AG04450 (cell line): ENCODE measurements around the gene DTD2. TPM values are rescaled to one million over a fixed set of nuclear protein-coding genes. Genes with fewer than 3 reads are reported as not detected.

Source experiments
- CTCF ChIA-PET: fragments of 300-600, 350-600 bp; formaldehyde crosslinking; extraction: SDS; loops from one replicate; lab custom pipeline; 2022; ENCODE audit warnings: antibody characterized with exemption, inconsistent platforms; lab: Charles Lee
- POLR2A ChIA-PET: fragments of 350-600 bp; formaldehyde crosslinking; extraction: SDS; loops from one replicate; lab custom pipeline; 2021; ENCODE audit warnings: antibody characterized with exemption, inconsistent platforms; lab: Yijun Ruan, JAX
- DNase-seq: peaks from one replicate; pipeline ENCODE4 v3.0.0-alpha.2; 2011; ENCODE audit warnings: low read depth, low spot score
- H3K27ac ChIP-seq: one replicate; pipeline ENCODE4 v1.5.1; 2012; ENCODE audit warnings: low read depth, low read length, control low read depth
- H3K27me3 ChIP-seq: one replicate; pipeline ENCODE4 v1.6.0; 2012; ENCODE audit warnings: low read length; ENCODE audit not compliant: control insufficient read depth, insufficient read depth
- H3K4me3 ChIP-seq: 2 replicates; pipeline ENCODE4 v1.5.1; 2011; ENCODE audit warnings: mild to moderate bottlenecking, low read depth, low read length, control low read depth
- H3K9me3 ChIP-seq: 2 replicates; pipeline ENCODE4 v1.5.1; 2012; ENCODE audit warnings: low read length; ENCODE audit not compliant: control insufficient read depth, insufficient read depth
- CTCF ChIP-seq: IDR thresholded peaks from 2 replicates; pipeline ENCODE4 v1.5.1; 2011; ENCODE audit warnings: low read depth, low read length, control low read depth, inconsistent platforms
- polyA plus RNA-seq: library from polyadenylated mRNA; depleted of rRNA; stranded (reverse); fragments of >200 nt; gene quantifications from 2 replicates; pipeline ENCODE4 v1.2.3, GENCODE V29; 2011

DTD2 gene
- polyA plus RNA-seq, 1 experiment = 18.8 TPM

- ChIA-PET CTCF (interaction anchor here (1.2 kb wide), 1 partner anchor 35 kb away, joined by 4 read pairs; no protein-coding TSS in a partner anchor), POLR2A (no interaction called here)
- Histone ChIP-seq H3K9me3 (no peaks in the 10 kb centered on the region), H3K4me3 (no peak overlapping the region), H3K27me3 (no peaks in the 10 kb centered on the region), H3K27ac (no peak overlapping the region)
- TF ChIP-seq CTCF = no peak
- DNase-seq = no peak
Observed at GRCh38 chr14:31414190-31414833, 43.0 kb downstream of the DTD2 start.

- ChIA-PET CTCF (no interaction called here), POLR2A (interaction anchor here (0.6 to 1.0 kb wide), 2 partner anchors 9 to 1268 kb away, joined by 3 read pairs; partner anchors contain the start of gene HEATR5A)
- DNase-seq = no peak
Observed at GRCh38 chr14:31411218-31411727, 46.0 kb downstream of the DTD2 start.

GRCh38 chr14:31410048-31410650 is 47.2 kb downstream of the DTD2 start:
- Histone ChIP-seq H3K27me3 (no peaks in the 10 kb centered on the region), H3K9me3 (no peaks in the 10 kb centered on the region), H3K4me3 (no peak overlapping the region), H3K27ac (no peak overlapping the region)
- DNase-seq = no peak
- CTCF ChIA-PET = interaction anchor here (0.5 kb wide), 1 partner anchor 1205 kb away, joined by 3 read pairs; no protein-coding TSS in a partner anchor
- POLR2A ChIA-PET = interaction anchor here (1.0 kb wide), 1 partner anchor 10 kb away, joined by 3 read pairs; the partner anchor contains the start of gene HEATR5A
- no peak for TF ChIP-seq CTCF

More at GRCh38 chr14:31411218-31411727, 46.0 kb downstream of the DTD2 start:
- H3K9me3 ChIP-seq = no peaks in the 10 kb centered on the region
- H3K27ac ChIP-seq = no peak overlapping the region
- TF ChIP-seq CTCF = no peak
- H3K27me3 ChIP-seq = no peaks in the 10 kb centered on the region
- no peak overlapping the region for H3K4me3 ChIP-seq

- H3K4me3 ChIP-seq = no peak overlapping the region
- ChIA-PET POLR2A (no interaction called here), CTCF (no interaction called here)
- TF ChIP-seq CTCF = no peak
- no peak overlapping the region for H3K27ac ChIP-seq
- no peak for DNase-seq
- no peaks in the 10 kb centered on the region for H3K27me3 ChIP-seq
- H3K9me3 ChIP-seq = no peaks in the 10 kb centered on the region
Observed at GRCh38 chr14:31408421-31408820, 48.9 kb downstream of the DTD2 start.
